ENCODE measurements around the gene TBC1D16.

- no peak for TF ChIP-seq POLR2A (IDR thresholded peaks at IDR 0.05; ENCODE audit: low read depth, low read length)
- no peak for TF ChIP-seq POLR2AphosphoS5 (IDR thresholded peaks at IDR 0.05; ENCODE audit: low read depth, low read length)
These were observed 105.4 kb downstream of the TBC1D16 start for GRCh38 chr17:79930062-79930876.

Data from GM12892 (cell line).